ENCODE data around the gene DDX47. TPM values are rescaled to one million over a fixed set of nuclear protein-coding genes. Genes with fewer than 3 reads are reported as not detected.

The DDX47 gene
- total RNA-seq, 1 experiment from 2014 or later: 192 TPM

- H4K20me1 ChIP-seq (ENCODE audit: insufficient read depth): no peaks in the 10 kb centered on the region
- peak overlapping the region; percentile 90 for H3K4me2 ChIP-seq
- ChIA-PET CTCF (interaction anchor here (0.6 kb wide), 1 partner anchor 12 kb away, joined by 3 read pairs; no protein-coding TSS in a partner anchor), POLR2A (ENCODE audit: unreplicated experiment) (interaction anchor here (0.5 to 1.1 kb wide), 4 partner anchors 15 to 1231 kb away, joined by 4 to 17 read pairs (median 6); no protein-coding TSS in a partner anchor)
- no peak overlapping the region for H3K4me3 ChIP-seq
- no peaks in the 10 kb centered on the region for H3K9me3 ChIP-seq (ENCODE audit: insufficient read depth, low read depth)
- H3K27ac ChIP-seq: peak overlapping the region; percentile 94
- peaks cover 89% of the 10 kb centered on the region for H3F3A ChIP-seq (ENCODE audit: insufficient read depth, low read depth)
- TF ChIP-seq CTCF (conservative IDR thresholded peaks at IDR 0.05): no peak
- TF ChIP-seq EZH2 (IDR thresholded peaks at IDR 0.05; ENCODE audit: low read depth): no peak
- H2AFZ ChIP-seq: no peak overlapping the region
- peaks cover 84% of the 10 kb centered on the region for H3K4me1 ChIP-seq (replicated peaks; ENCODE audit: insufficient read depth)
- peaks cover 85% of the 10 kb centered on the region for H3K36me3 ChIP-seq (ENCODE audit: low read depth)
- DNase-seq: no peak
- peaks cover 83% of the 10 kb centered on the region for H3K79me2 ChIP-seq (ENCODE audit: low read depth)
- no TSS peak for BruUV-seq (replicated peaks)
- intact Hi-C loops (cut with micrococcal nuclease; ENCODE audit: unreplicated experiment): no loop called here
- H3K9me2 ChIP-seq (ENCODE audit: insufficient read depth): no peaks in the 10 kb centered on the region
- no peaks in the 10 kb centered on the region for H3K27me3 ChIP-seq (ENCODE audit: insufficient read depth, low read depth)
These were observed 8.8 kb downstream of the DDX47 start for GRCh38 chr12:12821975-12822374.

- no peaks in the 10 kb centered on the region for H3K9me3 ChIP-seq (ENCODE audit: insufficient read depth, low read depth)
- H3K36me3 ChIP-seq (ENCODE audit: low read depth): peaks cover 84% of the 10 kb centered on the region
- H3K27me3 ChIP-seq (ENCODE audit: insufficient read depth, low read depth): no peaks in the 10 kb centered on the region
- no peaks in the 10 kb centered on the region for H4K20me1 ChIP-seq (ENCODE audit: insufficient read depth)
- peak overlapping the region; percentile 94 for H3K27ac ChIP-seq
- CTCF ChIA-PET: interaction anchor here (1.0 to 1.3 kb wide), 2 partner anchors 11 to 14 kb away, joined by 3 to 5 read pairs; no protein-coding TSS in a partner anchor
- no peaks in the 10 kb centered on the region for H3K9me2 ChIP-seq (ENCODE audit: insufficient read depth)
- TF ChIP-seq EZH2 (IDR thresholded peaks at IDR 0.05; ENCODE audit: low read depth): no peak
- no peak for TF ChIP-seq CTCF (conservative IDR thresholded peaks at IDR 0.05)
- H3K4me2 ChIP-seq: peak overlapping the region; percentile 90
- H3F3A ChIP-seq (ENCODE audit: insufficient read depth, low read depth): peaks cover 84% of the 10 kb centered on the region
- no peak overlapping the region for H3K4me3 ChIP-seq
- H3K4me1 ChIP-seq (replicated peaks; ENCODE audit: insufficient read depth): peaks cover 75% of the 10 kb centered on the region
- peaks cover 80% of the 10 kb centered on the region for H3K79me2 ChIP-seq (ENCODE audit: low read depth)
- TSS peak; percentile 82 for BruUV-seq (replicated peaks)
- no peak for DNase-seq
- POLR2A ChIA-PET (ENCODE audit: unreplicated experiment): interaction anchor here (0.6 to 1.0 kb wide), 6 partner anchors 12 to 156 kb away, joined by 3 to 7 read pairs (median 4); partner anchors contain the start of gene GPRC5A
- intact Hi-C loops (cut with micrococcal nuclease; ENCODE audit: unreplicated experiment): loop anchor here (1.0 kb wide), 2 partner anchors 12 to 68 kb away; partner anchors contain the start of gene GPRC5A
- no peak overlapping the region for H2AFZ ChIP-seq
These were observed 9.7 kb downstream of the DDX47 start for GRCh38 chr12:12822886-12823285.

- Histone ChIP-seq H3F3A (ENCODE audit: insufficient read depth, low read depth) (peaks cover 82% of the 10 kb centered on the region), H2AFZ (no peak overlapping the region), H3K4me3 (no peak overlapping the region), H4K20me1 (ENCODE audit: insufficient read depth) (no peaks in the 10 kb centered on the region), H3K79me2 (ENCODE audit: low read depth) (peaks cover 77% of the 10 kb centered on the region), H3K36me3 (ENCODE audit: low read depth) (peaks cover 86% of the 10 kb centered on the region), H3K9me2 (ENCODE audit: insufficient read depth) (no peaks in the 10 kb centered on the region), H3K27ac (peak overlapping the region; percentile 94), H3K9me3 (ENCODE audit: insufficient read depth, low read depth) (no peaks in the 10 kb centered on the region), H3K4me2 (peak overlapping the region; percentile 90), H3K27me3 (ENCODE audit: insufficient read depth, low read depth) (no peaks in the 10 kb centered on the region), H3K4me1 (replicated peaks; ENCODE audit: insufficient read depth) (peaks cover 70% of the 10 kb centered on the region)
- TF ChIP-seq EZH2 (IDR thresholded peaks at IDR 0.05; ENCODE audit: low read depth): no peak
- TF ChIP-seq CTCF (conservative IDR thresholded peaks at IDR 0.05): no peak
- DNase-seq: peak; percentile 43 to 97
- intact Hi-C loops (cut with micrococcal nuclease; ENCODE audit: unreplicated experiment): loop anchor here (1.0 kb wide), 2 partner anchors 12 to 68 kb away; partner anchors contain the start of gene GPRC5A
- no TSS peak for BruUV-seq (replicated peaks)
- POLR2A ChIA-PET (ENCODE audit: unreplicated experiment): interaction anchor here (0.6 to 1.0 kb wide), 8 partner anchors 12 to 199 kb away, joined by 3 to 7 read pairs (median 4); partner anchors contain the start of gene GPRC5A
- CTCF ChIA-PET: interaction anchor here (1.0 to 1.3 kb wide), 2 partner anchors 11 to 13 kb away, joined by 3 to 5 read pairs; no protein-coding TSS in a partner anchor
These were observed 10.2 kb downstream of the DDX47 start for GRCh38 chr12:12823300-12823699.
